CD4-positive, alpha-beta T cell treated with Interferon gamma for 1 hour (primary cell): Measurements from ENCODE around the gene SPCS1.

Experiments
- DNase-seq: peaks from one replicate; pipeline ENCODE4 v3.0.0-alpha.2; 2020

Gene SPCS1

GRCh38 chr3:52733256-52733891 lies 27.5 kb downstream of the SPCS1 start:
- no peak for DNase-seq

GRCh38 chr3:52739730-52740129 lies 33.8 kb downstream of the SPCS1 start:
- DNase-seq: no peak

GRCh38 chr3:52742418-52743041 lies 36.6 kb downstream of the SPCS1 start:
- DNase-seq: no peak

- no peak for DNase-seq
Observed at GRCh38 chr3:52743152-52743551, 37.2 kb downstream of the SPCS1 start.

GRCh38 chr3:52743721-52744120 lies 37.8 kb downstream of the SPCS1 start:
- no peak for DNase-seq

GRCh38 chr3:52752045-52752660 lies 46.2 kb downstream of the SPCS1 start:
- DNase-seq: no peak

GRCh38 chr3:52754373-52754772 lies 48.5 kb downstream of the SPCS1 start:
- no peak for DNase-seq

- no peak for DNase-seq
Observed at GRCh38 chr3:52756141-52756540, 50.2 kb downstream of the SPCS1 start.
